HG03025 (cell line): Measurements from ENCODE around the gene TMEM253.

Experiments used
- ATAC-seq: cut with Tn5 transposase; IDR thresholded peaks from one replicate; pipeline ENCODE4 v1.9.1; 2021; ENCODE audit warnings: mild to moderate bottlenecking, moderate library complexity; ENCODE audit not compliant: unreplicated experiment, low FRiP score

The TMEM253 gene

DNA sequence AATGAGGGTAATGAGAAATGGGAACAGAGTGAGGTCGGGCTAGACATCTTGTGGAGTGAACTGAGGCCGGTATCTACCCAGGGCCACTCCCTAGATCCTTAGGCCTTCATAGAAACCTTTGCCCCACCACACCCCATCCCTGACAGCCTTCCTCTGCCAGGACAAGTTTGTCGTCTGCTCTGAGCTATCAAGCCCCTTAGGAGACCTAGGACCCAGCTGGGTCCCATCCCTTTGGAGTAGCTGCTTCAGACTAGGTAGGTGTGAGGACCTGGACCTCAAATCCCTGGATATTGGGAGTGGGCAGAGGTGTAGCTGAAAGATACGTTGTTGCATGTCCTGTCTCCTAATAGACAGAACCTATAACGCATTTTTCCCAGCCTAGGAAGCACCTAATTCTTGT is at the start of gene TMEM253:
Gene TMEM253 (plus strand): TSS at position 136 of the 400 bp plus-strand sequence. CDS start 278 bp downstream, outside the sequence.
- no peak for ATAC-seq

DNA sequence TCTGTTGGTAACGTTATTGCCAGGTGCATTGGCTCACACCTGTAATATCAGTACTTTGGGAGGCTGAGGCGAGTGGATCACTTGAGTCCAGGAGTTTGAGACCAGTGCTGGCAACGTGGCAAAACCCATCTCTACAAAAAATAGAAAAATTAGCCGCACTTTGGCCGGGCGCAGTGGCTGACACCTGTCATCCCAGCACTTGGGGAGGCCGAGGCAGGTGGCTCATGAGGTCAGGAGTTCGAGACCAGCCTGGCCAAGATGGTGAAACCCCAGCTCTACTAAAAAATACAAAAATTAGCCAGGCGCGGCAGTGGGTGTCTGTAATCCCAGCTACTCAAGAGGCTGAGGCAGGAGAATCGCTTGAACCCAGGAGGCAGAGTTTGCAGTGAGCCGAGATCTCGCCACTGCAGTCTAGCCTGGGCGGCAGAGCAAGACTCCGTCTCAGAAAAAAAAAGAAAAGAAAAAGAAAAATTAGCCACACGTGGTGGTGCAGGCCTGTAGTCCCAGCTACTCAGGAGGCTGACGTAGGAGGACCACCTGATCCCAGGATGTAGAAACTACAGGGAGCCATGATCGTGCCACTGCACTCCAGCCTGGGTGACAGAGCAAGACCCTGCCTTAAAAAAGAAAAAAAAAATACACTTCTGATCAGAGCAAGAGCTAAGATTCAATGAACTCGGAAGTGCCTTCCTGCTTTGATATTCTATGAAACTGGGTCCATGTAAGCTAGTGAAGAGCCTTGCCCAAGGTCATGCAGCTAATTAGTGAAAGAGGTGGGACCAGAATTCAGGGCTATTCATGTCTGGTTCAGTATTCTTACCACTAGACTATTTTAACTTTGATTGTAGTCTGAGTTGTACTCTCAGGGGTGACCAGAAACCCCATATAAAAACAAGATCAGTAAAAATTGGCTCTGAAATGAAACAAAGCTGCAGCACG is 47.4 kb upstream of the TMEM253 start:
- no peak for ATAC-seq

DNA sequence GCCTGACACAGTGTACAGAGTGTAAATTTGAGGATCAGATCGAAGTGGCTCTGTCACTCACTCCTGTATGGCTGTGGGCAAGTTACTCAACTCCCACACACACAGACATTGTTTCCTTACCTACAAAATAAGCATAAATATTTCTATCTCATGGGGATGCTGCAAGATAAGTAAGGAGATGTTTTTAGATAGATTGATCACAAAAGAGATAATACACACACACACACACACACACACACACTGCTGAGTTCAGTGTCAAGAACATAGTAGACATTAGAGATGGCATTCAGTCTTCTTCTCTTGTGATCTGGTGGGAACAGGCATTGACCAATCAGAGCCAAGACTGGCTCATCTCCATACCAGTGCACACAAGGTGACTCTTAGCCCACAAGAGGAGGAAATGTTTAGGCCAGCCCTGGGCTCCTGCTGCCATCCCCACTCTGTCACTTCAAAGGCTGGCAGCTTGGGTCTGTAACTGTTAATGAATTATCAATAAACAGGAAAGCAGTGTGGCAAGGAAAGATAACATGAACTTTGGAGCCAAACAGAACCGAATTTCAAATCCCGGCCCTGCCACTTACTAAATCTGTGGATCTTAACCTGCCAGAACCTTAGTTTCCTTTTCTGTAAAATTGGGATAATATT is 46.6 kb upstream of the TMEM253 start:
- ATAC-seq, result no peak

DNA sequence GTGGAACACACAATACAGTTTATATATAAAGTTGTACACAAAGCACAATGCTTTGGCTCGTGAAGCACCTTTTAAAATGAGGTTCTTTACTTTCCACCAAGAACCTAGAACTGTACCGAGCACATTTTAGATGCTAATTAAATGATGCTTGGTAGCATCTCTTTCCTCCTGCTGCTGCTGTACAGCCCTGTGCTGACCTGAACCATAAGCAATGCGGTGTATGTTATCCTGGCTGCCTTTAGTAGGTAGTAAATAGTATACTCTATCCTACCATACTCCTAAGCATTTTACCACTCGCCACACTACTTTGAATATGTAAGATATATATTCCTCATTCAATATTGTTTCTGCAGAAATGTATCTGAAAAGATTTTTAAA is 46.1 kb upstream of the TMEM253 start:
- no peak for ATAC-seq

DNA sequence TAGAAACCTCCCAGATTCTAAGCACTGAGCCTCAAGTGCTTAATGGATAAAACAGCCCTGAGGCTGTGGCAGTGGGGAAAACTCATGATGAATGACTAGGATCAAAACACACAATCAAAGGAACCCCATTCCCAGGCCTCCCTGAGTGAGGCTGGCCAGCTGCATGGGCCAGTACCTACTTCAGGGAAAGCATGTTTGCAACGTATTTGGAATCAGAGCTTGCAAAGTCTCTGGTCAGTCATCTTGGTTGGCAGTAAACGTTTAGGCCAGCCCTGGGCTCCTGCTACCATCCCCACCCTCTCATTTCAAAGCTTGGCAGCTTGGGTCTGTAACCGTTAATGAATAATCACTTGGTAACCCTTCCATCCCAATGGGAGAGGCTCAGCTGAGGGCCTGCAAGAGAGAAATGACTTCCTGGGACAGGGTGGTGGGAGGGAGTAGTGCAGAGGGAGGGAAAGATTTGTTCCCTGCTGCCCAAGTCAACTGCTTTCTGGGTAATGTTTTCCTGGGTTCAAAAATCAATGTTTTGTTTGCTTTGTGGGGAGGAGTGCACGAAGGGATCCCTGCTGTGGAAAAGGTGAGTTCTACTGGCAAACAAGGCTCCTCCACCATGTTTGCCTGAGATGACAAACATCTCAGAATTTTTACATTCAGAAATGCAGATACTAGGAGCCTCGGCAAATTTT is 45.3 kb upstream of the TMEM253 start:
- no peak for ATAC-seq

DNA sequence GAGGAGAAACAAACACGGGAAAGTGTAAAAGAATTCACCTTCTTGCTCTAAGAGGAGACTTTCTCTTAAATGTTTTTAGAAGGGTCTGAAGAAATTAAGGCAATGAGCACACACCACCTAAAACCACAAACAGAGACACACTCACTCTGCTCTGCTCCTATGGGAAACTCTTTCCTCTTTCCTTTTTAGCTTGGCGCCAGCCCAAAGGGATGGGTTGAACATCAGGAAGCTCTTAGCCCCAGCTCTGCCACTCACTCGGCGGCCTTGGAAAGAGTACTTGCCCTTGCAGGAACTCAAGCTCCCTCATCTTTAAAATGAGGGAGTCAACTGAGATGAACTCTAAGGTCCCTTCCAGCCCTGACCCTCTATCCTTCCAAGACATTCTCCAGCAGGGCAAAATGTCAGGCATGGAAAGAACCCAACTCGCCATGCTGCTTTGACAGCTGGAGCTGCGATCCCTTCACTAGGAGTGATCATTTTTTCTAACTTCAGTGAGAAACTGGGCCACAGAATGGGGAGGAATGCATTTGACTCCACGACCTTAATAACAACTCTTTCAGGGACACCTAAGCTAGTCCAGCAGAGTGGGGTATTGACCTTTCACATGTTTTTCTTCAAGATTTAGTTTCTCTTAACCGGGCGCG is 44.2 kb upstream of the TMEM253 start:
- ATAC-seq, result no peak

DNA sequence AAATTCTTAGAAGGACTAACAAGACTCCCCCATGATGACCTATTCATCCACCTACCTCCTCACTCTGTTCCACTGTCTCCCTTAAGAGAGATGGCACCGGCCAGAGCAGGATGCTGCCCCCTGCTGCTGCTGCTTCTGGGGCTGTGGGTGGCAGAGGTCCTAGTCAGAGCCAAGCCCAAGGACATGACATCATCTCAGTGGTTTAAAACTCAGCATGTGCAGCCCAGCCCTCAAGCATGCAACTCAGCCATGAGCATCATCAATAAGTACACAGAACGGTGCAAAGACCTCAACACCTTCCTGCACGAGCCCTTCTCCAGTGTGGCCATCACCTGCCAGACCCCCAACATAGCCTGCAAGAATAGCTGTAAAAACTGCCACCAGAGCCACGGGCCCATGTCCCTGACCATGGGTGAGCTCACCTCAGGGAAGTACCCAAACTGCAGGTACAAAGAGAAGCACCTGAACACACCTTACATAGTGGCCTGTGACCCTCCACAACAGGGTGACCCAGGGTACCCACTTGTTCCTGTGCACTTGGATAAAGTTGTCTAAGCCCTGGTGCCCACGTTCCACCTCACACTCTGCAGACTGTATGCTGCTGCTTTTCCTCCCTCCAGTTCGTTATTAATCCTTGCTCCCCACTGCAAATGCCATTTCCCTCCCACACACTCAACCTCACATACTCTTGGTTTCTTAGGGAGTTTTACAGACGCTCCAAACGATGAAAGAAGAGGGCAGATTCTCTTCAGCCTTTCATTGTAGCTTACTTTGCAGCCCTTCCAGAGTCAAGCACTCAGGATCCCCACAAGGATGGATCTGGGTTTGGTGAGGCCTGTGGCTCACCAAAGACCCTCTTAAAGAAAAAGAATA is 42.8 kb upstream of the TMEM253 start, which contains the start of gene RNASE8:
Gene RNASE8 (plus strand): TSS at position 20 of the 873 bp plus-strand sequence. CDS start 71 bp downstream, at position 91.
- ATAC-seq, result no peak

DNA sequence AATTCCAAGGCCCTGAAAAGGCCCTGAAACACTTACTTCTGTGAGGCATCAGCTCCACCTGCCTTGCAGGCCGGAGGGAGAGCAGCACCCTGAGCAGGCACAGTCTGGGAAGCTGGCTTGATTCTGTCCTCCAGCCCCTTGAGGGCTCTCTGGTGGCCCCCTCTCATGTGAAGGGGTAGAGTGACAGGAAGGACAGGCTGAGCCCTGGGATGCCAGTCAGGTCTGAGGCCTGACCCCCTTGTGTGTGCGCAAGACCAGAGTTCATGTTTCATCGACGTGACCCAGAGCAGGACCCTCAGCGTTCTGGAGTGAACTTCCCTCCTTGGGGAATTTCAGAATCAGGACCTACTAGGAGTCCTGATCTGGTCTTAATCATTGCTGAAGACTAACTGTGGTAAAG is 42.0 kb upstream of the TMEM253 start:
- no peak for ATAC-seq

DNA sequence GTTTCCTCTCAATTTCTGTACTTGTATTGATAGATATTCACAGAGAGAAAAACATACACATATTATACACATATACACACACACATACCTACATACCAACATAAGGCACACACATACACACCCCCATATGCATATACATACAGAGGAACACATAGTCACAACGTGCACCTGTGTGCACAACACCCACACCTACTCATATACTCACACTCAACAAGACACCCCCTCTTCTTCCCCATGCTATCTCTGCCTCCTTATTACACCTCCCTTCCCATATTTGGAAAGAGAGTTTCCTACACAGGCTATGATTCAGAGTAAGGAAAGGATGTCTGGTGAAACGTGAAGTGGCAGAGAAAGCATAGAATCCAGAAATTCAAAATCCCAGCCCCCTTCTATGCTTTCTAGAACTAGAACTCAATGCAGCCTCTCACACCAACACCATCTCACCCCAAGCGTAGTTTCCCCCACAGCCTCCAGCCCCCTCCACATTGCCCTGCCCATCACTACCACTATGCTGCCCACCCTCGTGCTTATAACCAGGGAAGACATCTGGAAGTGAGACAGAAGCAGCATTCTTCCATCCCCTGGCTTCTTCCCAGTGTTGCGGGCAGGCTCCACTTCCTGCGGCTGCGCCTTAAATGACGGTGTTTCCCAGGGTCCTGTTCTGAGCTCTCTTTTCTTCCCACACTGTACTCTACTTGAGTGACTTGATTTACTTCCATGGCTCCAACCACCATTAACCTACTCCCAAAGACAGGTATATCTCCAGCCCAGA is 40.8 kb upstream of the TMEM253 start:
- no peak for ATAC-seq

DNA sequence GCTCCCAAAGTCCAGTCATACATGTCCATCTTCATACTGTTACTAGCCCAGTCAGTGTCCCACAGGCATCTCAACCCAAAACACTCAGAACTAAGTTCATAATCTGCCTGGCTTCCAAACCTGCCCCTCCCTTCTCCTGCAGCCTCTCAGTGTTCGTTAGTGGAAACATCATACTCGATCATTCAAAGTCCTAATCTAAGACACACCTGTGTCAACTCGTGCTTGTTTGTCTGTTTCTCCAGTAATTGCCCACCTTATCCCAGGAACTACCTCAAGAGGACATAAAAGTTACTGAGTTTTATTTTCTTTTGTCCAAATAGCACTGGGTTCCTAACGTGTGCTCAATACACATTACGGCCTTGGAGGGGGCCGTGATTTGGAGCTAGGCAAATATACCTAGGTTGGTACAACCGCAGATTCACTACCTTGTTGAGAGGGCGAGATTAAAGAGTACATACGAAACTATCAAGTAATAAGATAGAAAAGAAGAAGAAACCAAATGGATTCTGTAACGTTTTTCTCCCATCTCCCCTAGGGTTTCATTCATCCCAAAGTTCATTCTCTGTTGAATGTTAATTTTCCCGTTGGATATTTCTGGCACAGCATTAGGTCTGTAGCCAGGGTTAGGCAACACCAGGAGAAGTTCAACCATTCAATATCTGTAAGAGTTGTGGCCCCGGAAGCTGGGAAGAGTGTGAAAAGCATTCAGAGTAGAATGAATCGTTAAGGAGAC is 40.1 kb upstream of the TMEM253 start:
- no peak for ATAC-seq

DNA sequence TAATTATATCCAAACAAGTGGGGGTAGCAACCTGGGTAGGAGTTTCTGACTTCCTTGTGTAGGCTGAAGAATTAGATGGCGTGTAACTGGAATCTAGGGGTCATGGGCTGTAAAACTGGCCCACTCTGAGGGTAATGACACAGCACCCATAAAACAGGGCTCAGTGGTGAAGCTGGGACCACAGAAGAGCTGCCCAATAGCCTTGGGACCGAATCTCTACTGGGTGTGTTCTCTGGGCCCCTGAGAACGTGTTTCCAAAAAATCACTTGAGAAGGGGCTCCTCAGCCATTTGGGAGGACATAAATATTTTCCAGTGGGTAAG is 39.6 kb upstream of the TMEM253 start:
- ATAC-seq, result no peak

DNA sequence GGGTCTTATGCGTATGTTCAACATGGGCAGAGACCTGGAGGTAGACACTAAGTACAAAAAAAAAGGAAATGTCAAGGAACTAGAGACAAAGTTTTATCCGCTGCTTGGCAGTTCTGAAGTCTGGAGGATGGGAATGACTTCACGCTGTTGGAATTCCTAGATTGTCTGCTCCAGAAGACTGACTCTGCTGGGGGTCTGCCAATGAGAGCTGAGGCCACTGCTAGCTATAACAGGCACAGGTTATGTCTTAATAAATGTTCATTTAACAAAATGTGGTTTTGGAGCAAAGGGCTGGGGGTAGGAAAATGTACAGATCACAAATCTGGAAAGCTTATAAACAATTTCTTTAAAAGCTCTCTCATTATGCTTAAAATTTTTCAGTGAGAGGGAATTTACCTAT is 37.4 kb upstream of the TMEM253 start:
- ATAC-seq, result no peak

DNA sequence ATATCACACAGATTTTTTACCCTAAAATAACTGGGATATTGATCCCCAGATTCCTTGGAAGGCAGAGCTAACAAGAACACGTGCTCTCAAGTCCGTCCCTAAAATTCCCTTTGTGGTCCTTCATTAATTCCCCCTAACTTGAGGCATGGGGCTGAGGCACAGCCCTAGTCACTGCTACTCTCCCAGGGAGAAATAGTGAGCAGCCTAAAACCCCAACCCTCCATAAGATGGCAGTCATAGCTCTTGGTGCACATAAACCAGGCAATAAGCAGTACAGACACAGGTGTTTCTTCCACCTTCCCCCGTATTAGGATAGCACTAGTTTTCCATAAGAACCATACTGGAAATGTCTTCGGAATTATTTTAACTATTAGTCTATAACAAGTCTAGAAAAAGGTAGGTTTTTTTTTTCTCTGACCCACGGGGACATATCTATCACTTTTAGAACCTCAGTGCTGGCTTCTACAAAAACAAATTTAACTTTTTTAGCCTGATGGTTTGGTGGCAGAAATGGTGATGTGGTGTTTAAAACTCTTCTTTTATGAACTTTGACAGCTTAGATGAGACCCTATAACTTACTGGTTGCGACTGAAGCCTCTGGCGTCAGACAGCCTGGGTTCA is 33.9 kb upstream of the TMEM253 start:
- ATAC-seq, result no peak

DNA sequence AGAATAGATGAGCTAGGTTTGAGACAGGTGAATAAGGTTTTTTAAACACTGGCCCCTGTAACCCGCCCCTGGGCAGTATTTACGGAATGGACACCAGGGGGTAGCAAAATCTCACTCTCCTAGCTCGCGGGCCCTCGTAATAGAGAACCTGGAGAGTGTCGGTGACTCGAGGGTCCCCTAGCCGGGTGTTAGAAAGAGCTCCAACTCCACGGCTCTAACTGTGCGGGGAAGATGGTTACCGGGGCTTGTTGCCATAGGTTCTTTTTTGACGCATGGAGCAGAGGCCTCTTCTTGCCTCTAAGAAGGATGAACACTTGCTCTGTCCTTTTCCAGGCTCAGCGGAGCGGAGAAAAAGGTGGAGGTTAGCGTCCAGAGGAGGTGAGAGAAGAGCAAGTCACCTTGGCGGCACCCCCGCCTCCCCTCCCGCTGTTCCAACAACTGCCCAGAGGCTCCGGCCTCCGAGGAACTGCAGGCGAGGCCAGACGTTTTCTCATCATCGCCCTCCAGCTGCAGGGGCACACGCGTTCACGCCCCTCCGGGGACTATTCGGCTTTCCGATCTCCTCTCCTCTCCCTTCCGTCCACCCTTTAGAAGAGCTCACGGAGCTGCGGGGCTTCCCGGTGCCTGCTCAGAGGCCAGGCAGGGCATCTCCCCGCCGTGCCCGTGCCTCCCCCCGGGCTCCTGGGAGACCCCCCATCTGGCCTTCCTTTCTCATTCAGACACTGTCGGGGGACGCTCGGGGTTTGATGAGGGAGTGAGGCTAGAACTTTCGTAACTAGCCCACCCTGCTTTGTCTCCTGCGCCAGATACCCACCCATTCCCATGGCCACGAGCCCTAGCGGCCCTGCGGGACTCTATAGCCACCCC is 32.1 kb upstream of the TMEM253 start:
- no peak for ATAC-seq

DNA sequence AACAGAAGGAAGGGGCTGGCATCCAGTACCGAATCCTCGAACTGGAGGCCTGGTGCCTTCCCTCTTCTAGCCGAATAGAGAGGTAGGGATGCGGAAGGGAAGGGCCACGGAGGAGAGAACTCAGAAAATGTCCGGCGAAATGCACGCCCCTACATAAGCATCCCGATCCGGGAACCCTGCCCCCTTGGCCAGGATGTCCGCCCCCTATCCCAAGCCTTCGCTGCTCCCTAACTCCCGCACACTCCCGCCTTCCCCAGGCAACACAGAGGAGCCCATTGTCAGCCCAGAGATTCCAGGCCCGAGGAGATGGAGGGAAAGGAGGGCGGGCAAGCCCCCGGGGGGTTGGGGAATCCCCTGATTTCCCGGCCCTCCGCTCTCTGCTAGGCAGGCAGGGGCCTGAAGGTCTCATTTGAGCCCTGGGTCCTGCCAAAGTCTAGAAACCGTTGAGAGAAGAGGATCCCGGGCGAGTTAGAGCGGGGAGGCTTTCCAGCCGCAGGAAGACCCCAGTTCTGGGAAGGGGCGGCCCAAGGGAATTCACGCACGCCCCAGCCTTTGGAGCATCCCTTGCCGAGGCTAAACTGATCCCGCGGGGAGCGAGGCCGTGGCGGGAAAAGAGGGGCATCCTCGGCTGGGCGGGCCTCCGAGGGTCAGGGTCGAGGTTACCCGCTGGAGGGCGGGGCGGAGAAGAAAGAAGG is 31.3 kb upstream of the TMEM253 start:
- ATAC-seq, result no peak

DNA sequence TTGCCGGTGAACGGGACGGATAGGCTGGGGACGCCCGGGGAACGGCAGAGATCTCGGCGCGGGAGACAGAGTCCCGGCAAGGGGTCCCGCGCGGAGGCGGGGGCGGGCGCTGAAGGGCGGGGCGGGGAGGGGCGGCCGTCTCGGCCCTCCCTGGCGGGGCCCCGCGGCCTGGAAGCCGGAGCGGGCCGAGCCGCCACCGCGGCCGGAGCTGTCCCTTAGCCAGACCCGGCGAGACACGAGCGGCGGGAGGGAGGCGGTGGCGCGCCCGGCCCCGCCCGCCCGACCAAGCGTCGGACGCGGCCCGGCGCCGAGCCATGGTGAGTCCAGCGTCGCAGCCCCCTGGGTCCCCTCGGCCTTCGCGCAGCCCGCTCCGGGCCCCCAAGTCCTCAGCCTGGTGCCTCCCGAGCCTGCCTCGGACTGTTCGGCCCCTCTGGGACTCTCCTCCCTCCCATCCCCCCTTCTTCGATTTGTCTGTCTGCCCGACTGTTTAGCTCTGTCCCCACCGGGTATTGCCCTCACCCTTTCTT is 30.7 kb upstream of the TMEM253 start, which contains the start of gene ARHGEF40:
Gene ARHGEF40 (plus strand): TSS at position 222 of the 527 bp plus-strand sequence. CDS start 93 bp downstream, at position 315.
- no peak for ATAC-seq
